SH-SY5Y (cell line): ENCODE results near the gene CFAP107.

ENCODE experiments used
- GATA2 ChIP-seq: IDR thresholded peaks from 2 replicates; pipeline ENCODE4 v1.6.1; 2011; ENCODE audit warnings: mild to moderate bottlenecking, low read depth, low read length
- GATA3 ChIP-seq: IDR thresholded peaks from 2 replicates; pipeline ENCODE4 v1.6.1; 2011; ENCODE audit warnings: low read depth, mild to moderate bottlenecking, low read length, moderate library complexity

- no peak for TF ChIP-seq GATA2
- TF ChIP-seq GATA3 = no peak
Observed at GRCh38 chr1:12715896-12716437, 30.0 kb upstream of the CFAP107 start, which contains the start of gene AADACL3.
